ENCODE measurements around the gene SCAPER. TPM values are rescaled to one million over a fixed set of nuclear protein-coding genes. Genes with fewer than 3 reads are reported as not detected.
"Not testable (repeated sequence)": the region's sequence is repeated elsewhere in the genome, so short reads cannot be mapped to it uniquely, and the experiment has no call there.

SCAPER gene
- total and polyA plus RNA-seq, 4 donors = 3.3 to 18.0 (median 9.9) TPM

DNA sequence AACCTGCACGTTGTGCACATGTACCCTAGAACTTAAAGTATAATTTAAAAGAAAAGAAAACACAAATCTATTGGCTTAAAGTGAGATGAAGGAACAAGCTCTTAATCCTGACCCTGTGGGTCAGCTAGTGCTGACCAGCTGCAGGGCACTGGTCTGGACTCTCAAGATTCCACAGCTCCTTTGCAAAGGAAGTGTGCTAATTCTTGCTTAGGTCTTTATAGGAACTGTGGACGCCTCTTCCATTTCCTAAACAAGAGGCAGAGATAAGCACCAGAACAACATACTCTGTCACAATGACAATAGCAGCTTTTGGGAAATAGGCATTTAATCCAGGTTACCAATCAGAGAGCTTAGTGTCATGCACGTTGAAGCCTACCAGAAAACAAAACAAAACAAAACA, 402.5 kb downstream of the SCAPER start:
- no peak for TF ChIP-seq GABPA (IDR thresholded peaks at IDR 0.05 in 1 of 2, conservative IDR thresholded peaks at IDR 0.05 in 1 of 2)
- TF ChIP-seq, protein P1, sequence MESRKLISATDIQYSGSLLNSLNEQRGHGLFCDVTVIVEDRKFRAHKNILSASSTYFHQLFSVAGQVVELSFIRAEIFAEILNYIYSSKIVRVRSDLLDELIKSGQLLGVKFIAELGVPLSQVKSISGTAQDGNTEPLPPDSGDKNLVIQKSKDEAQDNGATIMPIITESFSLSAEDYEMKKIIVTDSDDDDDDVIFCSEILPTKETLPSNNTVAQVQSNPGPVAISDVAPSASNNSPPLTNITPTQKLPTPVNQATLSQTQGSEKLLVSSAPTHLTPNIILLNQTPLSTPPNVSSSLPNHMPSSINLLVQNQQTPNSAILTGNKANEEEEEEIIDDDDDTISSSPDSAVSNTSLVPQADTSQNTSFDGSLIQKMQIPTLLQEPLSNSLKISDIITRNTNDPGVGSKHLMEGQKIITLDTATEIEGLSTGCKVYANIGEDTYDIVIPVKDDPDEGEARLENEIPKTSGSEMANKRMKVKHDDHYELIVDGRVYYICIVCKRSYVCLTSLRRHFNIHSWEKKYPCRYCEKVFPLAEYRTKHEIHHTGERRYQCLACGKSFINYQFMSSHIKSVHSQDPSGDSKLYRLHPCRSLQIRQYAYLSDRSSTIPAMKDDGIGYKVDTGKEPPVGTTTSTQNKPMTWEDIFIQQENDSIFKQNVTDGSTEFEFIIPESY (IDR thresholded peaks at IDR 0.05) = no peak
- no peak for TF ChIP-seq YY1 (IDR thresholded peaks at IDR 0.05)
- TF ChIP-seq NR2F2 (IDR thresholded peaks at IDR 0.05) = no peak
- TF ChIP-seq EGR1 (IDR thresholded peaks at IDR 0.05; ENCODE audit: low read depth in 2 of 2) = no peak
- no peak for TF ChIP-seq HNF4A (conservative IDR thresholded peaks at IDR 0.05)
- no peak for TF ChIP-seq SP1 (IDR thresholded peaks at IDR 0.05)
- TF ChIP-seq FOXA1 (IDR thresholded peaks at IDR 0.05) = no peak
- TF ChIP-seq, protein P2, sequence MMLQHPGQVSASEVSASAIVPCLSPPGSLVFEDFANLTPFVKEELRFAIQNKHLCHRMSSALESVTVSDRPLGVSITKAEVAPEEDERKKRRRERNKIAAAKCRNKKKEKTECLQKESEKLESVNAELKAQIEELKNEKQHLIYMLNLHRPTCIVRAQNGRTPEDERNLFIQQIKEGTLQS (IDR thresholded peaks at IDR 0.05) = no peak
- no peak for DNase-seq (ENCODE audit: low spot score)
- Histone ChIP-seq H3K36me3 (ENCODE audit: control insufficient read depth in 4 of 4, insufficient read depth in 3 of 4, low read depth in 1 of 4, low read length in 3 of 4) (peaks cover 0 to 4% (median 2%) of the 10 kb centered on the region in 4 donors), H3K4me1 (ENCODE audit: control insufficient read depth in 4 of 4, insufficient read depth in 4 of 4, low read length in 3 of 4) (no peaks in the 10 kb centered on the region), H3K4me3 (ENCODE audit: low read depth in 1 of 3, low read length in 3 of 3) (no peak overlapping the region), H3K27ac (ENCODE audit: low read depth in 1 of 2, low read length in 2 of 2) (no peak overlapping the region), H3K9me3 (ENCODE audit: control insufficient read depth in 4 of 4, low read length in 3 of 4) (no peaks in the 10 kb centered on the region), H3K9ac (ENCODE audit: low read depth in 1 of 2, low read length in 2 of 2) (no peak overlapping the region), H3K27me3 (ENCODE audit: control insufficient read depth in 4 of 4, insufficient read depth in 4 of 4, low read length in 3 of 4) (no peaks in the 10 kb centered on the region)
- 86% methylated on average over 3 of the region's 3 CpGs for WGBS

DNA sequence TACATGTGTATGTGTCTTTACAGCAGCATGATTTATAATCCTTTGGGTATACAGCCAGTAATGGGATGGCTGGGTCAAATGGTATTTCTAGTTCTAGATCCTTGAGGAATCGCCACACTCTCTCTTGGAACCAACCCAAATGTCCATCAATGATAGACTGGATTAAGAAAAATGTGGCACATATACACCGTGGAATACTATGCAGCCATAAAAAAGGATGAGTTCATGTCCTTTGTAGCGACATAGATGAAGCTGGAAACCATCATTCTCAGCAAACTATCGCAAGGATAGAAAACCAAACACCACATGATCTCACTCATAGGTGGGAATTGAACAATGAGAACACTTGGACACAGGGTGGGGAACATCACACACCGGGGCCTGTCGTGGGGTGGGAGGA, 403.0 kb downstream of the SCAPER start:
- H3K9ac ChIP-seq (ENCODE audit: low read depth in 1 of 2, low read length in 2 of 2); H3K4me3 ChIP-seq (ENCODE audit: low read depth in 1 of 3, low read length in 3 of 3); H3K27me3 ChIP-seq (ENCODE audit: control insufficient read depth in 4 of 4, insufficient read depth in 4 of 4, low read length in 3 of 4); H3K27ac ChIP-seq (ENCODE audit: low read depth in 1 of 2, low read length in 2 of 2); H3K36me3 ChIP-seq (ENCODE audit: control insufficient read depth in 4 of 4, insufficient read depth in 3 of 4, low read depth in 1 of 4, low read length in 3 of 4); H3K4me1 ChIP-seq (ENCODE audit: control insufficient read depth in 4 of 4, insufficient read depth in 4 of 4, low read length in 3 of 4); H3K9me3 ChIP-seq (ENCODE audit: control insufficient read depth in 4 of 4, low read length in 3 of 4); DNase-seq (ENCODE audit: low spot score): not testable (repeated sequence)
- 96% methylated on average over 6 of the region's 6 CpGs for WGBS

DNA sequence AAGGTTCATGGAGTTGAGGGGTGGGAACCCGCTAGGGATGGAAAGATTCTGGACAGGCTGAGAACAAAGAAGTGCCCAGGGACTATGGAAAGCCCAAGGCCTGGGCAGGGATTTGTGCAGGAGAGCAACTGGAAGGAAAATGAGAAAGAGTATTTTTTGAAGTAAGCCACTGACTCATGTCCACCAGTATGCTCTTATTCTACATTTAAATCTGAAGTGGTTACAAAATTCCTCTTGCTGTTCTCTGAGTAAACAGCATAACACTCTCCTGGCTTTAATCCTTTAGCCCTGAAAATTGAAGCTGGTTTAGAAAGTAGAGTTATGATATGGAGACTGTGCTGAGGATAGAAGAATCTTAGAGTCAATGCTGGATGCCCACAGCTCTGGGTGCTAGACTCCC, 403.4 kb downstream of the SCAPER start:
- Histone ChIP-seq H3K4me3 (ENCODE audit: low read depth in 1 of 3, low read length in 3 of 3) (no peak overlapping the region), H3K27ac (ENCODE audit: low read depth in 1 of 2, low read length in 2 of 2) (no peak overlapping the region), H3K36me3 (ENCODE audit: control insufficient read depth in 4 of 4, insufficient read depth in 3 of 4, low read depth in 1 of 4, low read length in 3 of 4) (peaks cover 0 to 4% (median 2%) of the 10 kb centered on the region in 4 donors), H3K9me3 (ENCODE audit: control insufficient read depth in 4 of 4, low read length in 3 of 4) (no peaks in the 10 kb centered on the region), H3K9ac (ENCODE audit: low read depth in 1 of 2, low read length in 2 of 2) (no peak overlapping the region), H3K27me3 (ENCODE audit: control insufficient read depth in 4 of 4, insufficient read depth in 4 of 4, low read length in 3 of 4) (no peaks in the 10 kb centered on the region), H3K4me1 (ENCODE audit: control insufficient read depth in 4 of 4, insufficient read depth in 4 of 4, low read length in 3 of 4) (no peaks in the 10 kb centered on the region)
- WGBS = 94% methylated on average over 1 of the region's 1 CpG
- no peak for TF ChIP-seq SP1 (IDR thresholded peaks at IDR 0.05)
- no peak for TF ChIP-seq HNF4A (conservative IDR thresholded peaks at IDR 0.05)
- TF ChIP-seq TAF1 (conservative IDR thresholded peaks at IDR 0.05) = no peak
- TF ChIP-seq, protein P2 (IDR thresholded peaks at IDR 0.05) = no peak
- no peak for TF ChIP-seq RAD21 (IDR thresholded peaks at IDR 0.05)
- TF ChIP-seq, protein P3, sequence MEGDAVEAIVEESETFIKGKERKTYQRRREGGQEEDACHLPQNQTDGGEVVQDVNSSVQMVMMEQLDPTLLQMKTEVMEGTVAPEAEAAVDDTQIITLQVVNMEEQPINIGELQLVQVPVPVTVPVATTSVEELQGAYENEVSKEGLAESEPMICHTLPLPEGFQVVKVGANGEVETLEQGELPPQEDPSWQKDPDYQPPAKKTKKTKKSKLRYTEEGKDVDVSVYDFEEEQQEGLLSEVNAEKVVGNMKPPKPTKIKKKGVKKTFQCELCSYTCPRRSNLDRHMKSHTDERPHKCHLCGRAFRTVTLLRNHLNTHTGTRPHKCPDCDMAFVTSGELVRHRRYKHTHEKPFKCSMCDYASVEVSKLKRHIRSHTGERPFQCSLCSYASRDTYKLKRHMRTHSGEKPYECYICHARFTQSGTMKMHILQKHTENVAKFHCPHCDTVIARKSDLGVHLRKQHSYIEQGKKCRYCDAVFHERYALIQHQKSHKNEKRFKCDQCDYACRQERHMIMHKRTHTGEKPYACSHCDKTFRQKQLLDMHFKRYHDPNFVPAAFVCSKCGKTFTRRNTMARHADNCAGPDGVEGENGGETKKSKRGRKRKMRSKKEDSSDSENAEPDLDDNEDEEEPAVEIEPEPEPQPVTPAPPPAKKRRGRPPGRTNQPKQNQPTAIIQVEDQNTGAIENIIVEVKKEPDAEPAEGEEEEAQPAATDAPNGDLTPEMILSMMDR (IDR thresholded peaks at IDR 0.05; ENCODE audit: low read depth, low read length, missing input control) = no peak
- TF ChIP-seq GABPA (IDR thresholded peaks at IDR 0.05 in 1 of 2, conservative IDR thresholded peaks at IDR 0.05 in 1 of 2) = no peak
- no peak for TF ChIP-seq EGR1 (IDR thresholded peaks at IDR 0.05; ENCODE audit: low read depth in 2 of 2)
- TF ChIP-seq NR2F2 (IDR thresholded peaks at IDR 0.05) = no peak
- TF ChIP-seq, protein P4, sequence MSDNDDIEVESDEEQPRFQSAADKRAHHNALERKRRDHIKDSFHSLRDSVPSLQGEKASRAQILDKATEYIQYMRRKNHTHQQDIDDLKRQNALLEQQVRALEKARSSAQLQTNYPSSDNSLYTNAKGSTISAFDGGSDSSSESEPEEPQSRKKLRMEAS (IDR thresholded peaks at IDR 0.05) = no peak
- no peak for TF ChIP-seq FOXA1 (IDR thresholded peaks at IDR 0.05)
- no peak for TF ChIP-seq RXRA (IDR thresholded peaks at IDR 0.05)
- no peak for TF ChIP-seq HNF4G (IDR thresholded peaks at IDR 0.05)
- no peak for TF ChIP-seq YY1 (IDR thresholded peaks at IDR 0.05)
- no peak for TF ChIP-seq FOXA2 (IDR thresholded peaks at IDR 0.05)
- TF ChIP-seq, protein P5, sequence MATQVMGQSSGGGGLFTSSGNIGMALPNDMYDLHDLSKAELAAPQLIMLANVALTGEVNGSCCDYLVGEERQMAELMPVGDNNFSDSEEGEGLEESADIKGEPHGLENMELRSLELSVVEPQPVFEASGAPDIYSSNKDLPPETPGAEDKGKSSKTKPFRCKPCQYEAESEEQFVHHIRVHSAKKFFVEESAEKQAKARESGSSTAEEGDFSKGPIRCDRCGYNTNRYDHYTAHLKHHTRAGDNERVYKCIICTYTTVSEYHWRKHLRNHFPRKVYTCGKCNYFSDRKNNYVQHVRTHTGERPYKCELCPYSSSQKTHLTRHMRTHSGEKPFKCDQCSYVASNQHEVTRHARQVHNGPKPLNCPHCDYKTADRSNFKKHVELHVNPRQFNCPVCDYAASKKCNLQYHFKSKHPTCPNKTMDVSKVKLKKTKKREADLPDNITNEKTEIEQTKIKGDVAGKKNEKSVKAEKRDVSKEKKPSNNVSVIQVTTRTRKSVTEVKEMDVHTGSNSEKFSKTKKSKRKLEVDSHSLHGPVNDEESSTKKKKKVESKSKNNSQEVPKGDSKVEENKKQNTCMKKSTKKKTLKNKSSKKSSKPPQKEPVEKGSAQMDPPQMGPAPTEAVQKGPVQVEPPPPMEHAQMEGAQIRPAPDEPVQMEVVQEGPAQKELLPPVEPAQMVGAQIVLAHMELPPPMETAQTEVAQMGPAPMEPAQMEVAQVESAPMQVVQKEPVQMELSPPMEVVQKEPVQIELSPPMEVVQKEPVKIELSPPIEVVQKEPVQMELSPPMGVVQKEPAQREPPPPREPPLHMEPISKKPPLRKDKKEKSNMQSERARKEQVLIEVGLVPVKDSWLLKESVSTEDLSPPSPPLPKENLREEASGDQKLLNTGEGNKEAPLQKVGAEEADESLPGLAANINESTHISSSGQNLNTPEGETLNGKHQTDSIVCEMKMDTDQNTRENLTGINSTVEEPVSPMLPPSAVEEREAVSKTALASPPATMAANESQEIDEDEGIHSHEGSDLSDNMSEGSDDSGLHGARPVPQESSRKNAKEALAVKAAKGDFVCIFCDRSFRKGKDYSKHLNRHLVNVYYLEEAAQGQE (IDR thresholded peaks at IDR 0.05) = no peak
- TF ChIP-seq JUND (IDR thresholded peaks at IDR 0.05) = no peak
- TF ChIP-seq, protein P1 (IDR thresholded peaks at IDR 0.05) = no peak
- no peak for DNase-seq (ENCODE audit: low spot score)
